Measurements from ENCODE around the gene VASH1. TPM values are rescaled to one million over a fixed set of nuclear protein-coding genes. Genes with fewer than 3 reads are reported as not detected.

Gene VASH1
- polyA plus RNA-seq, 1 donor = 16.4 TPM

GRCh38 chr14:76761960-76762410 is 717 bp downstream of the VASH1 start:
- DNase-seq = no peak
- no CpG with 5 or more reads among the region's 54 CpGs for WGBS (ENCODE audit: insufficient coverage, low lambda C conversion rate)
- peaks cover 8% of the 10 kb centered on the region for H3K4me1 ChIP-seq (ENCODE audit: control insufficient read depth, insufficient read depth, low read length)
- no peaks in the 10 kb centered on the region for H3K36me3 ChIP-seq (ENCODE audit: control insufficient read depth, insufficient read depth, low read length)
- H3K27ac ChIP-seq (ENCODE audit: low read length) = peak overlapping the region; percentile 12
- peak overlapping the region; percentile 49 for H3K4me3 ChIP-seq (ENCODE audit: low read length)
- H3K9me3 ChIP-seq (ENCODE audit: control insufficient read depth, low read depth, low read length) = no peaks in the 10 kb centered on the region
- peaks cover 49% of the 10 kb centered on the region for H3K27me3 ChIP-seq (ENCODE audit: control insufficient read depth, insufficient read depth, low read length)

- 5% methylated on average over 4 of the region's 28 CpGs for WGBS (ENCODE audit: insufficient coverage, low lambda C conversion rate)
- H3K27ac ChIP-seq (ENCODE audit: low read length) = peak overlapping the region; percentile 29
- peak overlapping the region; percentile 49 for H3K4me3 ChIP-seq (ENCODE audit: low read length)
- H3K27me3 ChIP-seq (ENCODE audit: control insufficient read depth, insufficient read depth, low read length) = peaks cover 49% of the 10 kb centered on the region
- H3K9me3 ChIP-seq (ENCODE audit: control insufficient read depth, low read depth, low read length) = no peaks in the 10 kb centered on the region
- H3K36me3 ChIP-seq (ENCODE audit: control insufficient read depth, insufficient read depth, low read length) = no peaks in the 10 kb centered on the region
- peak in 1 of 2 donors; percentile 27 for DNase-seq
- peaks cover 8% of the 10 kb centered on the region for H3K4me1 ChIP-seq (ENCODE audit: control insufficient read depth, insufficient read depth, low read length)
These were observed 1.3 kb downstream of the VASH1 start for GRCh38 chr14:76762411-76763095.

- 100% methylated on average over 1 of the region's 14 CpGs for WGBS (ENCODE audit: insufficient coverage, low lambda C conversion rate)
- Histone ChIP-seq H3K4me1 (ENCODE audit: control insufficient read depth, insufficient read depth, low read length) (peaks cover 8% of the 10 kb centered on the region), H3K9me3 (ENCODE audit: control insufficient read depth, low read depth, low read length) (no peaks in the 10 kb centered on the region), H3K4me3 (ENCODE audit: low read length) (peak overlapping the region; percentile 49), H3K27me3 (ENCODE audit: control insufficient read depth, insufficient read depth, low read length) (peaks cover 49% of the 10 kb centered on the region), H3K36me3 (ENCODE audit: control insufficient read depth, insufficient read depth, low read length) (no peaks in the 10 kb centered on the region), H3K27ac (ENCODE audit: low read length) (peak overlapping the region; percentile 29)
- no peak for DNase-seq
These were observed 2.1 kb downstream of the VASH1 start for GRCh38 chr14:76763096-76764041.

DNA sequence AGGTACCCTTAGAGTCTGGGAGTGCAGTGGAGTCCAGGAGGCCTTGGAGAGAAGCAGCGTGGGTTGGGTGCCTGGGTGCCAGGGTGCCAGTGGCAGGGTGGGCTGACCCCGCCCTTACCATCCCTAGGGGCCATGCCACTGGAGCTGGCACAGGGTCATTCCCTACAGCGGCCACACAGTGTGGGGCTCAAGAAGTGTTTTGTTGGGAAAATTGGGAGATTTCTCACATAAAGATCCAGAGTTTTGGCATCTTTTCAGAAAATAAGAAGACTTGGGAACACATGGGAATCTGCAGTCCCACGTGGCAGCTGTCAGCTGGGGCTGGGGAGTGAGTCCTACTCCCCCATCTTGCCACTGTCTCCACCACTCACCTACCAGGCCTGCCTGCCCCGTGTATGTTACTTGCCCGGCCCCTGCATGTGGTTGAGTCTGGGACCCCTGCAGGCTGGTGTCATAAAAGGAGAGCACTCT is 4.2 kb downstream of the VASH1 start:
- peaks cover 6% of the 10 kb centered on the region for H3K4me1 ChIP-seq (ENCODE audit: control insufficient read depth, insufficient read depth, low read length)
- no peaks in the 10 kb centered on the region for H3K9me3 ChIP-seq (ENCODE audit: control insufficient read depth, low read depth, low read length)
- no peak overlapping the region for H3K27ac ChIP-seq (ENCODE audit: low read length)
- no peak overlapping the region for H3K4me3 ChIP-seq (ENCODE audit: low read length)
- no peak for DNase-seq
- WGBS (ENCODE audit: insufficient coverage, low lambda C conversion rate) = no CpG with 5 or more reads among the region's 6 CpGs
- no peaks in the 10 kb centered on the region for H3K36me3 ChIP-seq (ENCODE audit: control insufficient read depth, insufficient read depth, low read length)
- peaks cover 39% of the 10 kb centered on the region for H3K27me3 ChIP-seq (ENCODE audit: control insufficient read depth, insufficient read depth, low read length)

- Histone ChIP-seq H3K27ac (ENCODE audit: low read length) (no peak overlapping the region), H3K9me3 (ENCODE audit: control insufficient read depth, low read depth, low read length) (no peaks in the 10 kb centered on the region), H3K4me3 (ENCODE audit: low read length) (no peak overlapping the region), H3K27me3 (ENCODE audit: control insufficient read depth, insufficient read depth, low read length) (peaks cover 19% of the 10 kb centered on the region), H3K36me3 (ENCODE audit: control insufficient read depth, insufficient read depth, low read length) (peaks cover 2% of the 10 kb centered on the region), H3K4me1 (ENCODE audit: control insufficient read depth, insufficient read depth, low read length) (peaks cover 8% of the 10 kb centered on the region)
- DNase-seq = peak; percentile 41 to 60
- WGBS (ENCODE audit: insufficient coverage, low lambda C conversion rate) = 100% methylated on average over 1 of the region's 15 CpGs
These were observed 6.7 kb downstream of the VASH1 start for GRCh38 chr14:76767681-76768656.

DNA sequence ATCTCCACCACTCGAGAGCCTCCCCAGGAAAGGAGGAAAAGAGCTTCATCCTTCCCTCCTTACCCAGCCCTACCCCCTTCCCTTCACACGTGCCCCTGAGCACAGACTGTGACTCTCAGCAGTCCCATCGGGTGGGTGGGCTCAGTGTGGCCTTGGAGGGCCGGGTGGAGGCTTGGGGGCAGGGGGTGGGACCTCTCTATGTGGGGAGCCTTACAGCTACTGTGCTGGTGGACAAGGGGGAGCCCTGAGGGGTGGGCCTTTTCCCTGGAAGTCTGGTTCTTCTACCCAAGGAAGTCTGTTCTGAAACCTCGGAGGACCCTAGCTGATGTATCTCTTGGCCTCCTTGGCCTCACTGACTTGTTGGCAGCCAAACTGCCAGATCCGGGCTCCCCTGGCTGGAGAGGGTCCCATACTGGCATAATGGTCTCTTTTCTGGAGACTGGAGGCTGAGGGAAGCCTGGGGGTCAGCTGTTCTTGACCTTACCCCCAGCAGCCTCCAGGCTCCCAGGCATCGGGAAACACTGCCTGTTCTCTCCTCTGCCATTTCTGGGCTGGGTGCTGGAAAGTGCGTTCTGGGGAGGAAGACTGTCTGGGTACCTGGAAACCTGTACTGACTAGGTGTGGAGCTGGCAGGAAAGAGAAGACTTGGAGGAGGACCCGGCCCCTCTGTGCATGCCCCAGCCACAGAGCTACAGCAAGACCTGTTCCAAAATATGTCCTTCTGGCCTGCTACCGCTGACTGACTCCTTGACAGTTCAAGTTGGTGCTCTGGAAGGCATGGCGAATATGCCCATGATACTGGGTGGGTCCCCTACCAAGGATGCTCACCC is 7.6 kb downstream of the VASH1 start:
- H3K4me1 ChIP-seq (ENCODE audit: control insufficient read depth, insufficient read depth, low read length) = peaks cover 16% of the 10 kb centered on the region
- H3K36me3 ChIP-seq (ENCODE audit: control insufficient read depth, insufficient read depth, low read length) = peaks cover 2% of the 10 kb centered on the region
- H3K4me3 ChIP-seq (ENCODE audit: low read length) = no peak overlapping the region
- peaks cover 11% of the 10 kb centered on the region for H3K27me3 ChIP-seq (ENCODE audit: control insufficient read depth, insufficient read depth, low read length)
- no peak for DNase-seq
- H3K27ac ChIP-seq (ENCODE audit: low read length) = no peak overlapping the region
- no peaks in the 10 kb centered on the region for H3K9me3 ChIP-seq (ENCODE audit: control insufficient read depth, low read depth, low read length)
- no CpG with 5 or more reads among the region's 11 CpGs for WGBS (ENCODE audit: insufficient coverage, low lambda C conversion rate)

- Histone ChIP-seq H3K4me3 (ENCODE audit: low read length) (no peak overlapping the region), H3K4me1 (ENCODE audit: control insufficient read depth, insufficient read depth, low read length) (peaks cover 20% of the 10 kb centered on the region), H3K27ac (ENCODE audit: low read length) (no peak overlapping the region), H3K9me3 (ENCODE audit: control insufficient read depth, low read depth, low read length) (no peaks in the 10 kb centered on the region), H3K27me3 (ENCODE audit: control insufficient read depth, insufficient read depth, low read length) (peaks cover 11% of the 10 kb centered on the region), H3K36me3 (ENCODE audit: control insufficient read depth, insufficient read depth, low read length) (peaks cover 2% of the 10 kb centered on the region)
- WGBS (ENCODE audit: insufficient coverage, low lambda C conversion rate) = no CpG with 5 or more reads among the region's 18 CpGs
- no peak for DNase-seq
These were observed 8.5 kb downstream of the VASH1 start for GRCh38 chr14:76769636-76770292.

DNA sequence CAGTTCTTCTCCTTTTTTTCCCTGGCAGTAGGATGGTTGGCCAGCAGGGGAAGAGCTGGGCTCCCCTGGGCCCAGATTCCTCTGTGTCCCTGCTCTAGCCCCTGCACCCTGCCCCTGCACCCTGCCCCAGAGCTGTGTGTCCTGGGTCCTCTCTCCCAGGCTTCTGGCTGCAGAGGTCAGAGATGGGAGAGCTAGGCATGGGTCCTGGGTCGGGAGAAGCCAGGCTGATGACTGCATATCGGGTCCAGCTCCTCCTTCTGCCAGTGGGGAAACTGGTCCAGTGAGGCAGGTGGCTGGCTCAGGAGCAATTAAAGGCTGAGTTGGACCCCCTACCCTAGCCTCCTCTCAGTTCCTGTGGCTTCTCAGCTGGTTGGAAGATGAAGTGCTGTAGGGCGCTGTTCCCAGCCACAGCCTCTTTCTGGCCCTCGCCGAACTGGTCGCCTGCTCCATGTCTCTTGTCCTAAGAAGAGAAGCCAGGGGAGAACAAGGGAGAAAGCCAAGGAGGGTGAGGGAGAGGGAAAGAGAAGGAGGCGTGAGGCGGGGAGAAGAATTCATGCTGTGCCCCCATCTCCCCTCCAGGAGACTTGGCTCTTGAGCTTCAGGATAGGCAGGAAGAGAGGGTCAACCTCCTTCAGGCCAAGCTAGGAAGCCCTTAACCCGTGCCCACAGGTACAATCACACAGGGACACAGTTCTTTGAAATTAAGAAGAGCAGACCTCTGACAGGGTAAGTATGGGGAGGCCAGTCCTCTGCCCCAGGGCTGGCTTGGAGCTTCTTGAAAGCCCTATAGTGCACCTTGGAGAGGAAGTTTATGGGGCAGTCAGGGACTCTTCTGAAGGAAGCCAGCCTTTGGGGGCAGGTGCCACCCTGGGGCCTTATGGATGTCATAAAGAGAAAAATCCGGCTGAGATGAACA is 9.5 kb downstream of the VASH1 start:
- H3K27me3 ChIP-seq (ENCODE audit: control insufficient read depth, insufficient read depth, low read length) = peaks cover 3% of the 10 kb centered on the region
- H3K9me3 ChIP-seq (ENCODE audit: control insufficient read depth, low read depth, low read length) = peaks cover 2% of the 10 kb centered on the region
- H3K27ac ChIP-seq (ENCODE audit: low read length) = no peak overlapping the region
- H3K4me3 ChIP-seq (ENCODE audit: low read length) = no peak overlapping the region
- no peak for DNase-seq
- H3K4me1 ChIP-seq (ENCODE audit: control insufficient read depth, insufficient read depth, low read length) = peaks cover 20% of the 10 kb centered on the region
- no CpG with 5 or more reads among the region's 10 CpGs for WGBS (ENCODE audit: insufficient coverage, low lambda C conversion rate)
- peaks cover 2% of the 10 kb centered on the region for H3K36me3 ChIP-seq (ENCODE audit: control insufficient read depth, insufficient read depth, low read length)

All from large intestine (tissue), 3 donors.